H7 (cell line): ENCODE measurements around the gene RNF113B. TPM values are rescaled to one million over a fixed set of nuclear protein-coding genes. Genes with fewer than 3 reads are reported as not detected.

Source experiments
- DNase-seq: peaks from one replicate; pipeline ENCODE4 v3.0.0; 2012
- H3K27me3 ChIP-seq: 2 replicates; pipeline ENCODE4 v1.6.0; 2011; ENCODE audit warnings: mild to moderate bottlenecking, low read length; ENCODE audit not compliant: control insufficient read depth, insufficient read depth
- H3K36me3 ChIP-seq: replicated peaks from 2 replicates; pipeline ENCODE4 v1.5.1; 2011; ENCODE audit warnings: low read length; ENCODE audit not compliant: control insufficient read depth, insufficient read depth
- H3K4me3 ChIP-seq: 2 replicates; pipeline ENCODE4 v1.5.1; 2011; ENCODE audit warnings: low read depth, mild to moderate bottlenecking, control low read depth, low read length, moderate library complexity; ENCODE audit not compliant: insufficient read depth
- total RNA-seq: library from RNA; depleted of rRNA; stranded (reverse); fragments of >200 nt; shearing (Covaris generic); gene quantifications from 2 replicates; pipeline ENCODE4 v1.2.3, GENCODE V29; 2014; rRNA removed

Gene RNF113B
- total RNA-seq, result not detected in 2 replicates

DNA sequence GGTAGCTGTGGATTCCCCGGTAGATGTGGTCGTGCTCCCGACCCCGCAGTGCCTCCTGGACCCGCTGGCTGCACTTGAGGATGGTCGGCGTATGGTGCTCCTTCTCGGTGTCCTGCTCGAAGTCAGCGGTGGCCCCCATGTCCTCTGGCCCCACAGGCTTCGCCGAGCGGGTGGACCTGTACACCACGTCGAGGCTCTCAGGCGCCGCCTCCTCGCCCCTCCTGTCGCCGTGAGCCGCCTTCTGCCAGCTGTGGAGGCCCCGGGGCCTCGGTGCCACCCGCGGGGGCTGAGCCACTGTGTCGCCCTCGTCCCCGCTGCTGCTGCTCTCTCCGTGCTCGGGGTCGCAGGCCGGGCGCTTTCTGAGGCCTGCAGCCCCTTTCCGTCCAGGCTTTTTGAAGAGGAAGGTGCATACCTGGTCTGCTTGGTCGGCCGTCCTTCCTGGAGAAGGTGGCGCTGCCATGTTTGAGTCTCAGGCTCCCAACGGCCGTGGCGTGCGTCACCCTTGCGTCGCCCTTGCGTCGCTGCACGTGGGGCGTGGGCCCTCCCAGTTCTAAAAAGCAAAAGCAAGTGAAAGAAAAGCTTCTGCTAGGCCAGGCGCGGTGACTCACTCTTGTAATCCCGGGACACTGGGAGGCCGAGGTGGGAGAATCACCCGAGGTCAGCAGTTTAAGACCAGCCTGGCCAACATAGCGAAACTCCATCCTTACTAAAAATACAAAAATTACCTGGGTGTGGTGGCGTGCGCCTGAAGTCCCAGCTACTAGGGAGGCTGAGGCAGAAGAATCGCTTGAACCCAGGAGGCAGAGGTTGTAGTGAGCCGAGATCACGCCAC is at the start of gene RNF113B:
Gene RNF113B, minus strand, starts transcription at position 493 of the 832 bp plus-strand sequence. Its CDS starts 33 bp downstream, at position 460.
- H3K36me3 ChIP-seq, result no peaks in the 10 kb centered on the region
- H3K27me3 ChIP-seq, result no peaks in the 10 kb centered on the region
- H3K4me3 ChIP-seq, result no peak within 1 kb of the TSS
- no peak for DNase-seq

DNA sequence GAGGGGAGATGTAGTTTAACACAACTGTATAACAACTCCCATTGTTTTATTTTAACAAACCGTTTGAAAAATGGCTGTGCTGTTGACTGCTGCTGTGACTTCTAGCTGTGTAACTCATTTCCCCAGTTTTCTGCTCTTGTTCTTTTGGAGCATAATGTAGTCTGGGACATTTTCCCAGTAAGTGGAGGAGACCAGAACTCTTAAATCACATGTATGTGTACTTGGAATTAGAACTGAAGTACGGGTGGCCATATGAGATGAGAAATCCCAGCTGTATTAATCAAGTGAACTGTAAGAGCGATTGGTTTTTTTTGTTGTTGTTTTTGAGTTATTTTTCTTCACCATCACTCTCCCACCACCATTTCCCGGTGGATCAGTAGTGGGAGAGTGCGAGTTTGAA is 49.4 kb upstream of the RNF113B start:
- Histone ChIP-seq H3K27me3 (no peaks in the 10 kb centered on the region), H3K4me3 (no peak overlapping the region), H3K36me3 (no peaks in the 10 kb centered on the region)
- DNase-seq, result no peak

DNA sequence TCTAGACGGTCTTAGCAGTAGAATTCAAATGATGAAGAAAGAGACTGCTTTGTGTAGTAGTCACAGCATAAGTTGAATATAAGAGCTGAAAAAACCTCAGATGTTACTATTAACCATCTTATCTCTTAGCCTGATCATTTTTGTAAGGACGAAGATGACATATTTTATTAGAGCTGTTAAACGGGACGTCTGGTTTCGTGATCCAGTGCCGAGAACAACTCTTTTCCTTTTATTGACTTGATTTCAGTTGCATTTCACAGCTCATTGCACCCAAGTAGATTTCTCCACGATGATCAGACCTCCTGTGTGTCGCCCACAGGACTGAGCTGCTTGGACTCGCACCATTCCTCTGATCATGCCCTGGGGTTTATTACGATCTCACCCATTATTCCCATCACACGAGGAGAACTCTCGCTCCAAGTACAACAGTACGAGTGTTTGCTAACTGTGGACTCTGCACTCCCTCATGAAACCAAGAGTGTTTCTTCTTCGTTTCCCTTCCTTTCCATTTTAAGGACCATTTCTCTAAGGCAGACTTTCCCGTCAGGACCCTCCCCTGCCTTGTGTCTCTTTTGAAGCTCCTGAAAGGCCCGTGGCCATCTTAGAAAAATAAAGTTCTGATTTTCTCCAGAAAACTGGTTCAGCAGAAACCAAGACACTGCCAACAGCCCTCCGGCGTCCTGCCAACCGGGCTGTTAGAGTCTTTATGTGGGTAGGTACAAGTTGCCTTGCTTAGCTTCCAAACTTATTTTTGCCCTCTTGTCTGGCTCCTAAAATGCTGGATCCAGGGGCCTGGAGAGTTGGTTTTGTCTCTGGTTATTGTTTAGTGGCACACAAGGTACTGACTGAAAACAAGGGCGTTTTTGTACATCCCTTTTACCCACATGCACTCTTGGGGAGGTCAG is 48.2 kb upstream of the RNF113B start:
- Histone ChIP-seq H3K27me3 (no peaks in the 10 kb centered on the region), H3K36me3 (no peaks in the 10 kb centered on the region), H3K4me3 (no peak overlapping the region)
- no peak for DNase-seq

DNA sequence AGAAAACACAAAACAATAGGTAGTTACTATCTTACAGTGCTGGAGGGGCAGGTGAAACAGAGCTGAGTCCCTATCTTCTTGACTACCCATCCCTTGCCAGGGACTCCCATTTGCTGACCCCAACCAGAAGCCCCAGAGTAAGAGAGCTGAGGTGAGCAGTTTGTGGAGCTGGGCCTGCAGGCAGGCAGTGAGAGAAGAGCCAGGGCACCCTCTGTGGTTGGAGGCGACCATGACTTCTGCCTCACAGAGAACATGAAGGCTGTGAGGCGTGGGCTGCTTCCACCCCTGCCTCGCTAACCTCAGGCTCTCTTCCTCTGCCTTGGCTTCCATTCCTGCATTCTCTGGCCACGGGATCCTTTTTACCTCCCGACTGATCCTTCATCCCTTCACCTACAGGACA is 47.5 kb upstream of the RNF113B start:
- no peak overlapping the region for H3K4me3 ChIP-seq
- no peaks in the 10 kb centered on the region for H3K27me3 ChIP-seq
- DNase-seq, result no peak
- no peaks in the 10 kb centered on the region for H3K36me3 ChIP-seq

DNA sequence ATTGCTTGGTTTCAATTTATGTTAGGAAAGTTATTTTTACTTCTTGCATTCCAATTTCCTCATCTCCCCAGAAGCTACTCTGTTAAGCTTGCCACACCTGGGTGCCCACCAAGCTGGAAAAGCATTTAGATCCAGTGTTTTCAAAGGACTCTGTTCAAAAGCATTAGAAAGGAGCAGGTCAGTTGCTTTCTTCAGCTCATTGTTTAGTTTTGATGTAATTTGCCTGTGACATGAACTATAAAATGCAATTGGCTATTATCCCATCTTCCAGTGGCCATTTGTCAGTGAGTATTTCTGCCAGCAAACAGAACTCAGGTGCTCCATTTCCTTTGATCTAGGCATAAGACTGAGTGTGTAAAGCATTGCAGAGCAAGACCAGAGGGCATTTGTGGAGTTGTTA is 46.7 kb upstream of the RNF113B start:
- H3K27me3 ChIP-seq, result no peaks in the 10 kb centered on the region
- no peak for DNase-seq
- no peak overlapping the region for H3K4me3 ChIP-seq
- H3K36me3 ChIP-seq, result no peaks in the 10 kb centered on the region

DNA sequence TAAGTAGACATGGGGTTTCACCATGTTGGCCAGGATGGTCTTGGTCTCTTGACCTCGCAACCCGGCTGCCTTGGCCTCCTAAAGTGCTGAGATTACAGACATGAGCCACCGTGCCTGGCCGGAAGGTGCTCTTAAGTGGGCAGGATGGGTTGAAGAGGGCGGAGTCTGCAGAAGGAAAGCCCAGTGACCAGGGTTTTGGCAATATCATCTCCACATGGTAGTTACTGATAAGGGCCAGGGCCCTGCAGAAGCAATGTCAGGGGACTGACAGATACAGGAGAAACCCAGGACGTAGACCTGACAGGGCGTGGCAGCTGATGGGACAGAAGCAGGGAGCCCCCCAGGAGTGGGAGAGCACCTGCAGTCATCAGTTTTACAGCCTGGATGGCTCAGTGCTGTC is 45.7 kb upstream of the RNF113B start:
- no peaks in the 10 kb centered on the region for H3K27me3 ChIP-seq
- no peak for DNase-seq
- H3K4me3 ChIP-seq, result no peak overlapping the region
- no peaks in the 10 kb centered on the region for H3K36me3 ChIP-seq

DNA sequence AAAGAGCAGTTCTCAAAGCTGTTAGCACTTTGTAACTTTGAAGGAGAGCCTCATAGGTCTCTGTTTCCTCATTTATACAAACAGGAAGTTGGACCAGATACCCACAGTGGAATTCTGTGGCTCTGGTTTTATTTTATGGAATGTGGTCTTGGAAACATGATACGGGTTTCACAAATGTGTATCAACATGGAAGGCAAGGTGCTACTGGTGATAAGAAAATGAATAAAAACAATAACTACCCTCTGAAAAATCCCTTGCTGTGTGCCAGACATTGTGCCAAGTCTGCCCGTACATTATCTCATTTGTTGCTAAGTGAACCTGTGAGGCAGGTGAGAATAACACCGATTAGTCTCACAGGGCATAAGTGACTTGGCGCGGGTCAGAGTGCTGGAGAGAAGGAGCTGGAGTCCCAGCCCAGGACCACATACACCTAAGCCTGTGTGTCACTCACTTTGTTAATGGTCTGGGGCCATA is 45.0 kb upstream of the RNF113B start:
- H3K4me3 ChIP-seq, result no peak overlapping the region
- H3K27me3 ChIP-seq, result no peaks in the 10 kb centered on the region
- no peaks in the 10 kb centered on the region; the same call in 1 of the 2 replicates for H3K36me3 ChIP-seq
- no peak for DNase-seq

DNA sequence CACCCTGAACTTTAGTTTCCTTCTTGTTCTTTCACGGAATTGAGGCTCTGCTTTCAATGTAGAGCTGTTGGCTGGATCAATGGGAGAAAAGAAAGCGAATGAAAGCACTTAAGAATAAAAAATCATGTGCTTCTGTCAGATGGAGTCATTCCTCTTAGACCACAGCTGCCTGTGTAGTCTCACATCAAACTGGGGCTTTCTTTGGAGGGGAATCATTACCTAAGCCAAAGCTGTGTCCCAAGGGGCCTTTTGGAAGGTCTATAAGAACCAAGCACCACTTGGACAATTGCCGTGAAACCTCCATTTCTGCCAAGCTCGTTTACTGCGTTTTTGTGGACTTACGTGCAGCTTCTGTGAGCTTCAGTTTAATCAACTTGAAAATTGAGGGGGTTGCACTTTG is 44.2 kb upstream of the RNF113B start:
- no peaks in the 10 kb centered on the region for H3K27me3 ChIP-seq
- no peak overlapping the region for H3K4me3 ChIP-seq
- DNase-seq, result no peak
- no peaks in the 10 kb centered on the region; the same call in 1 of the 2 replicates for H3K36me3 ChIP-seq

DNA sequence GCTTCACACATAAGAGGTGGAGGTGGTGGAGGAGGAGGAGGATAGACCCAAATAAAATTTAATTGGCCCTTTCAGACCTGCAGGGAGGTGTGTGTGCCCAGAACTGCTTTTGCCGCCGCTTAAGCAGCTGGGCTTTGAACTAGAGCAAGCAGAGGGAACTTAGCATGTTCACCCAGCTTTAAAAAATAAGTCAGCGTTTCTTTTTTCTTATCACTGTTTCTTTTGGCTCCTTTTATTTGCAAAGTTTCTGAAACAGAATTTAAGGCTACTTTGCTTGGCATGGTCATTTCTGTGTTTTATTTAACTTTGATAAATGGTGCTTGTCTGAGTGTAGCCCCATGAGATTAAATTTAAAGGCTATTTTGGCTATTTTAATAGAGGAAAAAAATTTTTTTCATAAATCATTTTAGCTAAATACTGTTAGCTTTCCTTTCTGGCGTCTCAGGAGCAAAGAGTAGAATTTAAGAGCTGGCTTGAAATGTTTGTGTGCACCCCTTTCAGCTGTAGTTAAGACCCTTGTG is 43.3 kb upstream of the RNF113B start:
- no peaks in the 10 kb centered on the region for H3K27me3 ChIP-seq
- no peak for DNase-seq
- H3K36me3 ChIP-seq, result no peaks in the 10 kb centered on the region; the same call in 1 of the 2 replicates
- H3K4me3 ChIP-seq, result no peak overlapping the region

DNA sequence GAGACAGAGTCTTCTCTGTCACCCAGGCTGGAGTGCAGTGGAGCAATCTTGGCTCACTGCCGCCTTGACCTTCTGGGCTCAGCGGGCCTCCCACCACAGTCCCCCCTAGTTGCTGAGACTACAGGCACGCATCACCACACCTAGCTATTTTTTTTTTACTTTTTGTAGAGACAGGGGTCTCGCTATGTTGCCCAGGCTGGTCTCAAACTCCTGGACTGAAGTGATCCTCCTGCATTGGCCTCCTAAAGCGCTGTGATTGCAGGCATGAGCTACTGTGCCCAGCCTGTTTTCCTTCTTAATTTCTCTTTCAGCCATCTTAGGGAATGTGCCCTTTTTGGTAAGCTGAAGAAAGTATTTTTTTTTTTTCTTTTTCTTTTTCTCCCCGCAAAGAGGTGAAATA is 42.6 kb upstream of the RNF113B start:
- Histone ChIP-seq H3K27me3 (no peaks in the 10 kb centered on the region), H3K36me3 (no peaks in the 10 kb centered on the region; the same call in 1 of the 2 replicates), H3K4me3 (no peak overlapping the region)
- no peak for DNase-seq

DNA sequence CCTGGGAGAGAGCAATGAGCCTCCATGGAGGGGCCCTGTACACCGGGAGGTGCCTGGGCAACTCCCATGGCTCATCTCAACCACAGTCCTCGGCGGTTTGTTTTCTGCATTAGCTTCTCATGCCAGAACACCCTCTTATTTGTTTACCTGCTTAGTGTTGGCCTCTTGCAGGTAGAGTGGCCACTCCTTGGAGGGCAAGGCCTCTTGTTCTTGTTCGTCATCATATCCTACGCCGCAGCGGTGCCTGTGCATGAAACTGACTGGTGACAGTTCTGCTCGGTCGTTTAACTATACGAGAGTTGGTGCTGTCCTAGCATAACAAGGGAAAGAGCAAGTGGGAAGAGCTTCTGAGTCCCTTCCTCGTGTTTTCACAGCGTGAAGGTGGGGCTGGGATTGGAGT is 40.5 kb upstream of the RNF113B start:
- no peaks in the 10 kb centered on the region for H3K27me3 ChIP-seq
- no peak overlapping the region for H3K4me3 ChIP-seq
- H3K36me3 ChIP-seq, result no peaks in the 10 kb centered on the region; the same call in 1 of the 2 replicates
- DNase-seq, result no peak

DNA sequence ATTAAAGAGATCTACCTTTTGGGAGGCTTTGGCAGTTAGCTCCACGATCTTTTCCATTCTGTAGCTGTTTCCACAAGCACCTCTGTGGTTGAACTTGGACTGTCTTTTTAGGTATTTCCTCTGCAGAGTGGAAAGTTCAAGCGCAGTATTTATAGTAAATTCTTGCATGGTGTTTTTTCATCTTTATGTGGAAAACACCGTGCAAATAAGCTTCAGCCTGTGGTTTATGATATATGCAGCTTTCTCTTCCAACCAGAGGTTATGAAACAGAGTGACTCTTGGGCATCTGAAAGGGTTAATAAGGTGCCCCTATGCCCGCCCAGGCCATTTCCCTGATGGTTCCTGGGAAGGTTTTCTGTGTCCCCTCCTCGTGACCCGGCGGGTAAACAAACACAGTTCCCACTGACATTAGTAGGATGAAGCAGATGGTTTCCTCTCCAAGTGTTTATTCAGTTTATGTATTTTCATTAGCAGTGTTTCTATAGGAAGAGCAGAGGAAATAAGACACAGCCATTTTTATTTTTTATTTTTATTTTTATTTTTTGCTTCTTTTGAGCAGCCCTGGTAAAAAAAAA is 39.7 kb upstream of the RNF113B start:
- no peaks in the 10 kb centered on the region; the same call in none of the 2 replicates for H3K36me3 ChIP-seq
- DNase-seq, result no peak
- H3K4me3 ChIP-seq, result no peak overlapping the region
- H3K27me3 ChIP-seq, result no peaks in the 10 kb centered on the region

DNA sequence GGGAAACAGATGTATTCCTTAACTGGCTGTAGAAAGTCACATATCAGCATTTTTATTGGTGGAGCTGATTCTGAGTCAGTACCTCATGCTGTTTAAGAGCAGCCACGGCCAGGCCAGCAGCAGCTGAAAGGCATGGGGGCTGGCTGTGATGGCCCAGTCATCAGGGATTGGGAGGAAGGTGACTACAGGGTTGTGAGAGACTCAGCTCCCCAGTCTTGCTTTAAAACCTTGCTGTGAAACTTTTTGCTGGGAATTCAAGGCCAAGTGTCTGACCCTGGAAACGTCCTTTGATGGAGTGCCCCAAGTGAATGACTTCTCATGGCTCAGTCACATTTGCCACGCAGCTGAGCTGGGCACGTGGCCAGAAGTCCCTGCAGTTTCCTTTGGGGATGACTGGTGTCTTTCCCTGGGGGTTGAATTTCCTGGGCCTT is 39.1 kb upstream of the RNF113B start:
- no peak for DNase-seq

DNA sequence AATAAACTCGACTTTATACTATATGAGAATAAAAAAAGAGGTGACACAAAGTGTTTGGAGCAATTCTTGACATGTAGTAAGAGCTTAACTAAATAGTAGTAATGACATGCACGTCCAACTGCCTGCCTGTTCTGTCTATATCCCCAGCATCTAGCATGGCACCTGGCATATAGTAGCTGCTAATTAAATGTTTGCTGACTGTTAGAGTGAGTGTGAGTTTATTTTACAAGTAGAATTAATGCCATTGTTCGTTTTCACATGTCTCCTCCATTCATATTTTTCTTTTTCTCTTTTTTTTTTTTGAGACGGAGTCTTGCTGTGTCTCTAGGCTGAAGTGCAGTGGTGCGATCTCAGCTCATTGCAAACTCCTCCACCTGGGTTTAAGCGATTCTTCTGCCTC is 38.4 kb upstream of the RNF113B start:
- no peaks in the 10 kb centered on the region for H3K27me3 ChIP-seq
- DNase-seq, result no peak
- no peaks in the 10 kb centered on the region; the same call in none of the 2 replicates for H3K36me3 ChIP-seq
- no peak overlapping the region for H3K4me3 ChIP-seq

More for the DNA sequence above, 39.1 kb upstream of the RNF113B start:
- no peaks in the 10 kb centered on the region; the same call in none of the 2 replicates for H3K36me3 ChIP-seq
- H3K4me3 ChIP-seq, result no peak overlapping the region
- H3K27me3 ChIP-seq, result no peaks in the 10 kb centered on the region
